Activated naive CD4-positive, alpha-beta T cell treated with anti-CD3 and anti-CD28 coated beads, Interleukin-2, amount 50 U/mL, for 16 hours (primary cell): ENCODE measurements around the gene STRIP2.
"Not testable (repeated sequence)": the region's sequence is repeated elsewhere in the genome, so short reads cannot be mapped to it uniquely, and the experiment has no call there.

Experiments
- DNase-seq: peaks from one replicate; pipeline ENCODE4 v3.0.0-alpha.2; 2020

The STRIP2 gene

GRCh38 chr7:129456421-129456820 is 22.2 kb downstream of the STRIP2 start:
- DNase-seq = no peak

GRCh38 chr7:129457101-129457500 is 22.9 kb downstream of the STRIP2 start:
- no peak for DNase-seq

GRCh38 chr7:129458171-129458570 is 23.9 kb downstream of the STRIP2 start:
- no peak for DNase-seq

GRCh38 chr7:129461809-129462208 is 27.6 kb downstream of the STRIP2 start:
- DNase-seq = no peak

DNA sequence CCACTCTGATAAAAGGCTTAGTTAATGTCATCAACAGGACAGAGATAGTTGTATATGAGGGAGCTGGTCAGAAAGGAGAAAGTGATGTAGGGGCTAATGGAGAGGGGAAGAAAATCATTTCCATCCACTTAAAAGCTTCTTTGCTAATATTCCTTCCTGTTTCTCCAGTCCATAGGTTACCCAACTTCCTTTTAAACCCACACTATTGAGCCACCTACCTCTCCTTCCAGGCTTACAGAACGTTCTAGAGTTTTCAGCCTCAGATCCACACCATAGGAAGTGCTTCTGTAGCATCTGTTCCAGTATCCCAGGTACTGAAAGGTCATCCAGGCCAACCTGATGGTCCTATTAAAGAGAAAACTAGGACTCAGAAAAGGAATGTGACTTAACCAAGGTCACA is 28.2 kb downstream of the STRIP2 start:
- DNase-seq = no peak

GRCh38 chr7:129464194-129464593 is 30.0 kb downstream of the STRIP2 start:
- no peak for DNase-seq

DNA sequence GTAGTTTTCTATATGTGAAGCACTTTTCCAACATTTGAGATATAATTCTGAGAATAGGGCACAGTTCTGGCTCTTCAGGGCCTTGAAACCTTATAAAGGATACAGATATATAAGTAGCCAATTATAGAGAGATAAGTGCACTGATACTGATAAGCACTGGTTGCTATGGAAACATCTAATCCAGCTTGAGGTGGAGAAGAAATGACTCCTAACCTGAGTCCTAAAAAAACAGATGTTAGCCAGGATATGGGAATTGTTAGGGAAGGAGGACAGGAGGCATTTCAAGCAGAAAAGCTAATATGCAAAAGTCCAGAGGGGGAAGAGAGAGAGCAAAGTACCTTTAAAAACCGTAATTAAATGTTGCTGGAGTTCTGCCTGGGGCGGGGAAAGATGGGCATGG is 30.8 kb downstream of the STRIP2 start:
- no peak for DNase-seq

- DNase-seq = no peak
These were observed 32.6 kb downstream of the STRIP2 start for GRCh38 chr7:129466796-129467195.

DNA sequence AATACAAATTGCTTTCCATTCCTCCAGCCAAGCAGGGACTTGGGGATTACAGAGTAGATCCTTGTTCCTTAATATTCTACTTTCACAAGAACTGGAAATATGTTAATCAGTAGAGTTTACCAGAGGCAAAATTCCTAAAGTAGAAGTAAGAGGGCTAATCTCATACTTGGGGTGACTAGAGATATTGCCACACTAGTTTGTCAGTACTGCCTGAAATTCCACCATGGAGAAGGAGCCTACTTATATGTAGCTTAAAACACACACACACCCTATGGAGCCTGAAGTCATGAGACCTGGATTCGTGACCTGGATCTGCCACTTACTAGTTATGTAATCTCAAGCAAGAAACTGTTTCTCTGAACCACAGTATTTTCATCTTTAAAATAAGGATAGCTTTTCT is 33.9 kb downstream of the STRIP2 start:
- DNase-seq = no peak

DNA sequence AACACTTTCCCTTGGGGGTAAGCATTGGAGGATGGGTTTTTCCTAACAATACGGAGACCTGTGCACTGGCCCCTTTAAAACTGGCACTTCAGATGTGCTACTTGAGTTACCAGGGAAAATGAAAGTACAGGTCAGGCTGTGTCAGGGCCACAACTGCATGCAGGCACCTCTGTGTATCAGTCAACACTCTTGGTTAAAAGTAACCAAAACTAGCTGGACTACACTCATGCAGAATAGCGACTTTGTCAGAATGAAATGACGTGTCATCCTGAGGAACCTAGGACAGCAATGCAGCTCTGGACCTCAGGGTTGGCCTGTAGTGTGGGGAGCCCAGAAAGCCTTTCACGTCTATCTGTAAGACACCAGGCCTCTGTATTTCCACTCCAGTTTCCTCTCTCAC is 34.3 kb downstream of the STRIP2 start:
- no peak for DNase-seq

DNA sequence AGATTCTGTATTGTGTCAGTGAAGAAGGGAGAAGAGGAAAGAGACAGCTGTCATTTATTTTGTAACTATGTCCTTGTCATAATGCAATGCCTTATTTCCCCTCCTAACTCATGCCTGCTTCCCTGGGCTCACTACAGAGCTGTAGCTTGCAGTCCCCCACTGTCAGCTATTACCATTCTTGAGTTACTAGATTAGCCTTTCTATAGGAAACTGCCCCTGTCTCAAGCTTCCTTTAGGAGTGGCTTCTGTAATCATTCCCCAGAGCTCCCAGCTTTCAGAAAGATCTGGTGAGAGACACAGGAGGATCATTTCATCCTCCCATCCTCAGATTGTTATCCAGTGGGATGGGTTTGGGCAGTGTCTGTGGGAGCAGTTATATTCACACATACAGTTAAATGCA is 35.7 kb downstream of the STRIP2 start:
- no peak for DNase-seq

GRCh38 chr7:129470411-129470810 is 36.2 kb downstream of the STRIP2 start:
- DNase-seq = no peak

DNA sequence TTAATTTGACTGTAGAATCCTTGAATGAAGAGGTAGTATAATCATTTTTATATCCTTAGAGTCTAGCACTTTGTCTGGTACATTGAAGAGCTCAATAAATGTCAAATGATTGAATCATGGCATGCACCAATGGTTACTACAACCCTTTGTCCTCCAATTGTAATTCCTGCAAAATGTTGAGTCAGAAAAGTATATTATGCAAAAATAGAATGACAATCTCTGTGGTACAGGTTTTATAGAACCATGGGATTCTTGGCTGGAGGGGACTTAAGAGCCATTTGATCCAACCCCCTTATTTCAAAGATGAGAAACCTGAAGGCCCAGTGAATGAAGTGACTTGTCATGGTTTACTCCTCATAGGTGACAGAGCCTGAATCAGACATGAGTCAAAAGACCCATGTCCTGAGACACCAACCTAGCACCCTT is 37.2 kb downstream of the STRIP2 start:
- DNase-seq = no peak

GRCh38 chr7:129475931-129476330 is 41.7 kb downstream of the STRIP2 start:
- DNase-seq = not testable (repeated sequence)

GRCh38 chr7:129476398-129476797 is 42.2 kb downstream of the STRIP2 start:
- DNase-seq = not testable (repeated sequence)

GRCh38 chr7:129479831-129480230 is 45.6 kb downstream of the STRIP2 start:
- no peak for DNase-seq

GRCh38 chr7:129480674-129481363 is 46.6 kb downstream of the STRIP2 start:
- no peak for DNase-seq

DNA sequence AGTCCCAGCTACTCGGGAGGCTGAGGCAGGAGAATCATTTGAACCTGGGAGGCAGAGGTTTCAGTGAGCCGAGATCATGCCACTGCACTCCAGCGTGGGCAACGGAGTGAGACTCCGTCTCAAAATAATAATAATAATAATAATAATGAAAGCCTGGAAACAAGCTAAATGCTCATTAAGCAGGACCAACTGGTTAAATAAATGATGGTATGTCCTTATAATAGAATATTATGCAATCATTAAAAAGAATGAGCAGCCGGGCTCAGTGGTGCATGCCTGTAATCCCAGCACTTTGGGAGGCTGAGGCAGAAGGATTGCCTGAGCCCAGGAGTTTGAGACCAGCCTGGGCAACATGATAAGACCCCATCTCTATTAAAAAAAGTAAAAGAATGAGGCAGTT is 47.1 kb downstream of the STRIP2 start:
- not testable (repeated sequence) for DNase-seq

GRCh38 chr7:129482781-129483180 is 48.5 kb downstream of the STRIP2 start:
- DNase-seq = no peak

GRCh38 chr7:129489491-129489890 is 55.3 kb downstream of the STRIP2 start:
- no peak for DNase-seq

DNA sequence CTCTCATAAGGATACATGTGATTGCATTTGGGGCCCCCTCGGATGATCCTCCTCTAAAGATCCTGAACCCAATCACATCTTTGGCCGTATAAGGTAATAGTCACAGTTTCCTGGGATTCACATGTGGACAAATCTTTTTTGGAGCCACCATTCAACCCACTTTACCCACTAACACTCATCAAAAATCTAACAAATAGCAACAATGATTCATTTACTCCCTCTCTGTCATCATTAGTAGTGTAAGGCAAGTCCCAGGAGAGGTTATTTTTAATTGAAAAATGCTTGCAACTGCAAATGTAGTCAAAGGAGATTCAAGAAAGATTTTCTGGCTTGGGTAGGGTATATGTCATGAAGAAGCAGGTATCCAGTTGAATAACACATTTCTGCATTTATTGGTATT is 58.2 kb downstream of the STRIP2 start:
- DNase-seq = no peak

GRCh38 chr7:129493555-129493954 is 59.3 kb downstream of the STRIP2 start:
- no peak for DNase-seq

- DNase-seq = no peak
These were observed 59.8 kb downstream of the STRIP2 start for GRCh38 chr7:129494041-129494440.

DNA sequence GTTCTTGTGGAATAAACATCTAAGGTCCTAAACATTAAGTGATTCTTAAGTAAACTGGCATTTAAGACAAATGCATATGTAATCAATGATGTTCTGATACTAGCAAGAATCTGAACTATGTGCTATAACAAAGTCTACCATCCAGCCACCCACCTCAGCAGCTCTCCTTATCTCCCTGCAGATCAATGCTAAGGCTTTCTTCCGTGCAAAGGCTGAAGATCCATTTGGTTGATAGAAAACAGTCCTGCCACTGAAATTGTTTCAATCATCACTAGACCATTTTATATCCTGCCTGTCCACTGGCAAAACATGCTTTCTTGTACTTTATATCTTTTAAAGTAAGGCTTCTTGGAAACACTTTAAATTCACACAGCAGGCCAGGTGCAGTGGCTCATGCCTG is 61.8 kb downstream of the STRIP2 start:
- DNase-seq = no peak

- DNase-seq = no peak
These were observed 62.4 kb downstream of the STRIP2 start for GRCh38 chr7:129496653-129497052.
